SU-DHL-6 (cell line): ENCODE measurements around the gene SORCS2.

ENCODE experiments used
- H2AFZ ChIP-seq: fragments of 200-600 bp; sonication (generic); 2 replicates; pipeline ENCODE4 v1.6.1; 2014; ENCODE audit warnings: low read depth, mild to moderate bottlenecking, moderate library complexity, mixed read lengths, antibody characterized with exemption, low read length; ENCODE audit not compliant: severe bottlenecking
- H3F3A ChIP-seq: fragments of 200-600 bp; shearing (Covaris generic); 2 replicates; pipeline ENCODE4 v1.6.0; 2016; ENCODE audit warnings: antibody characterized with exemption, mild to moderate bottlenecking; ENCODE audit not compliant: insufficient read depth
- H3K27ac ChIP-seq: fragments of 200-600 bp; sonication (generic); 2 replicates; pipeline ENCODE4 v1.5.1; 2016; ENCODE audit warnings: low read depth, mild to moderate bottlenecking, low read length, moderate library complexity, mixed read lengths
- H3K27me3 ChIP-seq: fragments of 200-600 bp; sonication (generic), shearing (Covaris generic); 2 replicates; pipeline ENCODE4 v1.6.0; 2014; ENCODE audit warnings: mild to moderate bottlenecking, low read length
- H3K36me3 ChIP-seq: fragments of 200-600 bp; sonication (generic); 2 replicates; pipeline ENCODE4 v1.6.1; 2014; ENCODE audit warnings: mild to moderate bottlenecking, low read length, mixed read lengths
- H3K4me2 ChIP-seq: fragments of 300-600, 200-600 bp; shearing (Covaris generic), sonication (generic); 2 replicates; pipeline ENCODE4 v1.6.0; 2014; ENCODE audit warnings: low read length, low read depth, mild to moderate bottlenecking; ENCODE audit not compliant: poor library complexity, severe bottlenecking
- H3K4me3 ChIP-seq: fragments of 200-600 bp; sonication (generic); 2 replicates; pipeline ENCODE4 v1.5.1; 2014; ENCODE audit warnings: antibody characterized with exemption, low read length, mild to moderate bottlenecking, mixed read lengths; ENCODE audit not compliant: insufficient read depth, poor library complexity, severe bottlenecking
- H3K79me2 ChIP-seq: fragments of 200-600 bp; sonication (generic); 2 replicates; pipeline ENCODE4 v1.6.1; 2014; ENCODE audit warnings: mild to moderate bottlenecking, low read length, moderate library complexity; ENCODE audit not compliant: insufficient read depth
- H3K9ac ChIP-seq: fragments of 200-600 bp; sonication (generic); 2 replicates; pipeline ENCODE4 v1.7.0; 2014; ENCODE audit warnings: mild to moderate bottlenecking, low read length
- H3K9me2 ChIP-seq: fragments of 200-600 bp; sonication (generic); replicated peaks from 2 replicates; pipeline ENCODE4 v1.6.1; 2014; ENCODE audit warnings: low read length; ENCODE audit not compliant: insufficient read depth
- H3K9me3 ChIP-seq: fragments of 200-600 bp; sonication (generic); 2 replicates; pipeline ENCODE4 v1.6.1; 2014; ENCODE audit warnings: low read length, mixed read lengths; ENCODE audit not compliant: insufficient read depth
- H4K20me1 ChIP-seq: fragments of 200-600 bp; sonication (generic); 2 replicates; pipeline ENCODE4 v1.6.1; 2014; ENCODE audit warnings: low read depth, mild to moderate bottlenecking, antibody characterized with exemption, low read length, moderate library complexity, mixed read lengths
- CTCF ChIP-seq: fragments of 200-600 bp; sonication (generic); IDR thresholded peaks from one replicate; pipeline ENCODE4 v1.5.1; 2017; ENCODE audit warnings: antibody characterized with exemption, mild to moderate bottlenecking, low read length, moderate library complexity; ENCODE audit not compliant: insufficient read depth, poor library complexity, severe bottlenecking
- EZH2phosphoT487 ChIP-seq: fragments of 200-600 bp; sonication (generic), shearing (Covaris generic); conservative IDR thresholded peaks from 2 replicates; pipeline ENCODE4 v1.6.1; 2018; ENCODE audit warnings: mild to moderate bottlenecking, antibody characterized with exemption, low read length, moderate library complexity, mixed read lengths

SORCS2 gene

DNA sequence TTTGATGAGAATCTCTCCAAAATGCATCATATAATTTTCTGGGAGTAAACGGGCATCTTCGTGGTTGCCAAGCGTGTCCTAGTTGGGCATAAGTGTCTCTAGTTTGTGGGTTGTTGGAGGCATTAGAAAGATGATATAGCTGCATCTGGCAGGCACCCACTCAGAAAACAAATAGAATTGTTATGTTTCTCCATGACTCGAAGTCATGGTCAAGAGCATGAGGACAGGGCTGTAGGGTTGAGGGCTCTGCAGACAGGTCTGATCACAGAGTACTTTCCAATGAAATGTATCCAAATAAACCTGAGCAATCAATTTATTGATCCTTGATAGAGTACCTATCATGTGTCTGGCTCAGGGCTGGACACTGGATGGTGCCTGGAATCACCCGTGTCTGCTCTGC lies 82.7 kb downstream of the SORCS2 start:
- Histone ChIP-seq H3K36me3 (no peaks in the 10 kb centered on the region), H3K4me2 (no peak overlapping the region), H2AFZ (no peak overlapping the region), H3K4me3 (no peak overlapping the region), H3F3A (no peaks in the 10 kb centered on the region), H3K9ac (no peak overlapping the region), H3K9me3 (no peaks in the 10 kb centered on the region), H3K79me2 (no peaks in the 10 kb centered on the region), H4K20me1 (no peaks in the 10 kb centered on the region), H3K9me2 (no peaks in the 10 kb centered on the region), H3K27me3 (no peaks in the 10 kb centered on the region), H3K27ac (no peak overlapping the region)
- no peak for TF ChIP-seq CTCF

- Histone ChIP-seq H3K36me3 (no peaks in the 10 kb centered on the region), H3K9me2 (no peaks in the 10 kb centered on the region), H3K9me3 (no peaks in the 10 kb centered on the region), H3K27me3 (no peaks in the 10 kb centered on the region), H3K27ac (no peak overlapping the region), H3K79me2 (no peaks in the 10 kb centered on the region), H3K9ac (no peak overlapping the region), H2AFZ (no peak overlapping the region), H3K4me3 (no peak overlapping the region), H3F3A (no peaks in the 10 kb centered on the region), H4K20me1 (no peaks in the 10 kb centered on the region), H3K4me2 (no peak overlapping the region)
- TF ChIP-seq CTCF (no peak), EZH2phosphoT487 (no peak)
Measured at GRCh38 chr4:7275490-7276154, 83.3 kb downstream of the SORCS2 start.

DNA sequence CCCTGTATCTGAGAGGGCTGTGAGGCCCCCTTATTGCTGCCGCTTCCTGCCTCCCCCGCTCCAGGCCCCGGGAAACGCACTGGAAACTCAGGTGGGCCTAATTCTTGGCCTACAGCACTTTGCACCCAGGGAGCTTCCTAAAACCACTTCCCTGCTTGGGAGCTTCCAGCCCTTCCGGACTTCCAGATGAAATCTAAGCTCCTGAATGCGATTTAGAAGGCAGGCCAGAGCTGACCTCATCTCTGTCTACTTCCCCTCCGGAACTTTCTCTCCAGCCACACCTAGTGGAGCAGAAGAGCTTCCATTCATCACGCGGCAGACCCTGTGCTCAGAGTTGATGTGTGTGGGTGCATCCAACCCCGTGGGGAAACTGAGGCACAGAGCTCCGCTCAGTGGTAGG lies 84.2 kb downstream of the SORCS2 start:
- no peak overlapping the region for H2AFZ ChIP-seq
- H3K9ac ChIP-seq = no peak overlapping the region
- H3K27me3 ChIP-seq = no peaks in the 10 kb centered on the region
- TF ChIP-seq EZH2phosphoT487 (no peak), CTCF (no peak)
- H3K4me2 ChIP-seq = no peak overlapping the region
- no peaks in the 10 kb centered on the region for H3K36me3 ChIP-seq
- no peaks in the 10 kb centered on the region for H4K20me1 ChIP-seq
- H3K9me2 ChIP-seq = no peaks in the 10 kb centered on the region
- H3F3A ChIP-seq = no peaks in the 10 kb centered on the region
- no peaks in the 10 kb centered on the region for H3K9me3 ChIP-seq
- H3K27ac ChIP-seq = no peak overlapping the region
- no peak overlapping the region for H3K4me3 ChIP-seq
- no peaks in the 10 kb centered on the region for H3K79me2 ChIP-seq
